Glutamatergic neuron (in vitro differentiated cells): ENCODE results near the gene DCANP1. TPM values are rescaled to one million over a fixed set of nuclear protein-coding genes. Genes with fewer than 3 reads are reported as not detected.

Experiments used
- DNase-seq: peaks from one replicate; pipeline ENCODE4 v3.0.0; 2022
- H3K27ac Mint-ChIP-seq: one replicate; pipeline ENCODE4 v1.8.0; 2020; ENCODE audit warnings: mild to moderate bottlenecking, mixed read lengths, inconsistent platforms; ENCODE audit not compliant: unreplicated experiment
- H3K27me3 Mint-ChIP-seq: one replicate; pipeline ENCODE4 v1.8.0; 2020; ENCODE audit warnings: mild to moderate bottlenecking, moderate library complexity, mixed read lengths, inconsistent platforms; ENCODE audit not compliant: unreplicated experiment
- H3K36me3 Mint-ChIP-seq: one replicate; pipeline ENCODE4 v1.8.0; 2020; ENCODE audit warnings: mild to moderate bottlenecking, mixed read lengths, inconsistent platforms; ENCODE audit not compliant: unreplicated experiment
- H3K4me1 Mint-ChIP-seq: one replicate; pipeline ENCODE4 v1.8.0; 2020; ENCODE audit warnings: mild to moderate bottlenecking, low read depth, mixed read lengths, inconsistent platforms; ENCODE audit not compliant: unreplicated experiment
- H3K4me3 Mint-ChIP-seq: one replicate; pipeline ENCODE4 v1.8.0; 2020; ENCODE audit warnings: mild to moderate bottlenecking, mixed read lengths, inconsistent platforms; ENCODE audit not compliant: unreplicated experiment
- H3K9me3 Mint-ChIP-seq: one replicate; pipeline ENCODE4 v1.8.0; 2020; ENCODE audit warnings: mild to moderate bottlenecking, moderate library complexity, mixed read lengths, inconsistent platforms; ENCODE audit not compliant: unreplicated experiment
- CTCF ChIP-seq: fragments of 200-600 bp; sonication (generic); IDR thresholded peaks from one replicate; pipeline ENCODE4 v1.5.0; 2021; ENCODE audit not compliant: partially characterized antibody, unreplicated experiment
- total RNA-seq: library from RNA; stranded (reverse); fragmentation: NEBNext Ultra II Directional; extraction: Animal tissue kit (Norgen Biotek cat#: 25700); gene quantifications from one replicate; pipeline ENCODE4 v1.2.1, GENCODE V29; 2021; ENCODE audit not compliant: unreplicated experiment

The DCANP1 gene
- total RNA-seq, 1 donor from 2014 or later, result not detected

GRCh38 chr5:135435467-135436330 is 11.4 kb downstream of the DCANP1 start:
- H3K4me1 Mint-ChIP-seq, result peaks cover 6% of the 10 kb centered on the region
- no peak for TF ChIP-seq CTCF
- no peak for DNase-seq
- no peaks in the 10 kb centered on the region for H3K36me3 Mint-ChIP-seq
- no peaks in the 10 kb centered on the region for H3K9me3 Mint-ChIP-seq
- no peak overlapping the region for H3K27ac Mint-ChIP-seq
- H3K4me3 Mint-ChIP-seq, result no peak overlapping the region
- H3K27me3 Mint-ChIP-seq, result peaks cover 2% of the 10 kb centered on the region

GRCh38 chr5:135434591-135435466 is 12.3 kb downstream of the DCANP1 start:
- Mint-ChIP-seq H3K36me3 (no peaks in the 10 kb centered on the region), H3K9me3 (no peaks in the 10 kb centered on the region), H3K4me3 (no peak overlapping the region), H3K27ac (no peak overlapping the region), H3K4me1 (peaks cover 6% of the 10 kb centered on the region), H3K27me3 (peaks cover 1% of the 10 kb centered on the region)
- no peak for DNase-seq
- TF ChIP-seq CTCF, result no peak

- no peak for DNase-seq
- Mint-ChIP-seq H3K9me3 (no peaks in the 10 kb centered on the region), H3K4me1 (peaks cover 6% of the 10 kb centered on the region), H3K4me3 (no peak overlapping the region), H3K36me3 (peaks cover 5% of the 10 kb centered on the region), H3K27ac (no peak overlapping the region), H3K27me3 (peaks cover 1% of the 10 kb centered on the region)
- TF ChIP-seq CTCF, result no peak
Measured at GRCh38 chr5:135433681-135434426, 13.3 kb downstream of the DCANP1 start.

GRCh38 chr5:135432113-135432512 is 15.0 kb downstream of the DCANP1 start:
- Mint-ChIP-seq H3K9me3 (peaks cover 3% of the 10 kb centered on the region), H3K36me3 (peaks cover 8% of the 10 kb centered on the region), H3K4me3 (no peak overlapping the region), H3K27ac (no peak overlapping the region), H3K4me1 (peaks cover 4% of the 10 kb centered on the region), H3K27me3 (peaks cover 1% of the 10 kb centered on the region)
- TF ChIP-seq CTCF, result no peak
- DNase-seq, result no peak
